ENCODE data around the gene ZNF518A. TPM values are rescaled to one million over a fixed set of nuclear protein-coding genes. Genes with fewer than 3 reads are reported as not detected.

ZNF518A gene
- total RNA-seq = 5.5 and 7.7 TPM in 2 replicates

GRCh38 chr10:96129387-96130325, at the start of gene ZNF518A:
ZNF518A (plus strand) TSS chr10:96130297; CDS start chr10:96156323, 26,026 bp downstream.

Other genes with a start within 250 kb of the ZNF518A start
- not detected in 2 replicates for gene CC2D2B, start 222.3 kb upstream of the ZNF518A start, total RNA-seq
- 1.1 and 3.0 TPM in 2 replicates for gene CCNJ, start 86.7 kb upstream of the ZNF518A start, total RNA-seq
- not detected in 2 replicates for gene BLNK, start 141.3 kb downstream of the ZNF518A start, total RNA-seq
- not detected in 2 replicates for gene DNTT, start 174.1 kb downstream of the ZNF518A start, total RNA-seq
- not detected in 2 replicates for gene OPALIN, start 228.7 kb downstream of the ZNF518A start, total RNA-seq